Islet precursor cell (in vitro differentiated cells): ENCODE measurements around the gene SNCA.

ENCODE experiments used
- DNase-seq: peaks from one replicate; pipeline ENCODE4 v3.0.0-alpha.2; 2018

The SNCA gene

GRCh38 chr4:89813197-89813596 lies 23.8 kb downstream of the SNCA start:
- no peak for DNase-seq

GRCh38 chr4:89807441-89808140 lies 29.4 kb downstream of the SNCA start:
- DNase-seq, result no peak

- DNase-seq, result no peak
Measured at GRCh38 chr4:89805297-89805696, 31.7 kb downstream of the SNCA start.

- no peak for DNase-seq
Measured at GRCh38 chr4:89803915-89804314, 33.0 kb downstream of the SNCA start.

DNA sequence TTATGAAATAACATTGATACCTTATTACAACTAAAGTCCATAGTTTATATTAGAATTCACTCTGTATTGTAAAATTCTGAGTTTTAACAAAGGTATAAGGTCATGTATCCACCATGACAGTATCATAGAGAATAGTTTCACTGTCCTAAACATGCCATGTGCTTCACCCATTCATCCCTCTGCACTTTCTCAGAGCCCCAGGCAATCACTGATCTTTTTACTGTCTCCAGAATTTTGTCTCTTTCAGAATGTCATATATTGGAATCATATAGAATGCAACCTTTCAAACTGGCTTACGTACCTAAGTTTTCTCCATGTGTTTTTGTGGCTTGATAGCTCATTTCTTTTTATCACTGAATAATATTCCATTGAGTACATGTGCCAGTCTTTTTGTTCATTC lies 33.9 kb downstream of the SNCA start:
- DNase-seq, result no peak

DNA sequence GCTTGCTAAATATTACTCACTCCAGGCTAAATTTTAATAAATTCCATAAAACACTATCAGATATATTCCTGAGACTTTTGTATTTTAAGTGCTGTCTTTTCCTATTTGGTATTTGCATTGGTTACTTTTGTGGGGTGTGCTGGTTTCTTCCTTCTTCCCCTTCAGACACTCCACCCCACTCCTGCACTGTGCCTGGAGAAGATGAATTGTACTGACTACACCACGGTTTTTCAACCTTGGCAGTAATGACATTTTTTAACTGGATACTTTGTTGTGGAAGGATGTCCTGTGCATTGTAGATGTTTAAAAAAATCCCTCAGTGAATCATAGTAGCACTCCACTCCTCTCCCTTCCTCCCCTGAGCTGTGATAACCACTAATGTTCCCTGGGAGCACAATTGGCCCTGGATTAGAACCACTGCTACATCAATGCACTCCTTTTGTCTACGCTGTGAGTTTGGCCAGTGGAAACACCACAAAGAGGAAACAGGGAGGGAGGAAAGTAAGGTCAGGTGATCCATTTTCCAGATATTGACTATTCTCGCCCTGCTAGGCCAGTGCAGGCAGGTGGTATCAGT lies 36.3 kb downstream of the SNCA start:
- peak; percentile 52 for DNase-seq

DNA sequence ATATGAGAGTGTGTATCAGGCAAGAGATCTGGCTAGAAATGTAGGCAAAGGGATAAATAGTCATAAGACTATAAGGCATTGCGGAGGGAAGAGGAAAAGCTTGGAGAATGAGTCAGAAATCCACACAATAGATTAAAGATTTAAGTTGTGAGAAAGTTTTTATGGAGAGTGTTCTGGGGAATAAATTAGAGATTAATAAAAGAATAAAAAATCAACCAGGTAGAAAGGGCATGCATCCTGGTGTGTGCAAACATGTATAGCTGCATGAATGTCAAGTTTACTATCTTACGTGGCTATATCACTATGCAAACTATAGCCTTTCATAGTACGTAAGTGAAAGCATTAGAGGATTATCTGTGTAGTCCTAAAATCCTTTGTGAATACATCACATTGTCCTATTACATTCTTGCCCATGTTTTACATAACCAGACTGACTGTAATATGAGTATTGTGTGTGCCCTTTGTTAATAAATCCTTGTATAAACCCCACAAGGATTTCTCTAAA lies 36.9 kb downstream of the SNCA start:
- no peak for DNase-seq

DNA sequence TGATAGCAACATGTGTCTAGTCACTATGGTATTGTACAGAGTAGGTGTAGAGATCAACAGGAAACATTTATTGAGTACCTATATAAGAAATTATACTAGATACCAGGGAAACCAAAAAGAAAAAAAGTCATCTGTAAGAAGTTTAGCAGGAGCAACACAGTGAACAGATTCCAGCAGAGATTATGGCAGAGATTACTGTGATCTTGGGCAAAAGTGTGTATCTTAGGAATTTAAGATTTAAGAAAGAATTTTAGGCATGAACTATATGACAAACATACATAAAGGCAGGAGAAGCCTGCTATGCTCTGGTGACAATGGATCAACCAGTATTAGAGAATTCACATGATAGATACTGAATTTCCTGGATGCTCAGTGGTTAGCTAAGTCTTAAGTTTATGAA lies 37.9 kb downstream of the SNCA start:
- DNase-seq, result no peak

DNA sequence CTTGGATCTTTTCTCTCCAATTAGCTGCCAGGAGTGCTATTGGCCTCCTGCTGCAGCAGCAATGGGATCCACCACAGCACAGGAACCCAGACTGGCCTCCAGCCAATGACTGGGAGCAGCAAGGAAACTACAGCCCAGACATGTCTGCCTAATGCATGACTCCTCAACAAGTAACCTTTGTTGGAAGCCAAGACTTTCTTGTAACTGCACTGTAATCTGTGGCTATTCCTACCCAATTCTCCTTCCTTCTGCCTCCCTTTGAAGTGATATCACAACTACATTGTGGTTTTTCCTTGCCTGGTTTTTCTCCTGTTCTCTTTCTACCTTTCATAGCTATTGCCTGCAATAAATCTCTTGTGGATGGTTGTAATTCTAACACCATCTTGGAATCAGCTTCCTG lies 39.8 kb downstream of the SNCA start:
- peak; percentile 72 for DNase-seq

DNA sequence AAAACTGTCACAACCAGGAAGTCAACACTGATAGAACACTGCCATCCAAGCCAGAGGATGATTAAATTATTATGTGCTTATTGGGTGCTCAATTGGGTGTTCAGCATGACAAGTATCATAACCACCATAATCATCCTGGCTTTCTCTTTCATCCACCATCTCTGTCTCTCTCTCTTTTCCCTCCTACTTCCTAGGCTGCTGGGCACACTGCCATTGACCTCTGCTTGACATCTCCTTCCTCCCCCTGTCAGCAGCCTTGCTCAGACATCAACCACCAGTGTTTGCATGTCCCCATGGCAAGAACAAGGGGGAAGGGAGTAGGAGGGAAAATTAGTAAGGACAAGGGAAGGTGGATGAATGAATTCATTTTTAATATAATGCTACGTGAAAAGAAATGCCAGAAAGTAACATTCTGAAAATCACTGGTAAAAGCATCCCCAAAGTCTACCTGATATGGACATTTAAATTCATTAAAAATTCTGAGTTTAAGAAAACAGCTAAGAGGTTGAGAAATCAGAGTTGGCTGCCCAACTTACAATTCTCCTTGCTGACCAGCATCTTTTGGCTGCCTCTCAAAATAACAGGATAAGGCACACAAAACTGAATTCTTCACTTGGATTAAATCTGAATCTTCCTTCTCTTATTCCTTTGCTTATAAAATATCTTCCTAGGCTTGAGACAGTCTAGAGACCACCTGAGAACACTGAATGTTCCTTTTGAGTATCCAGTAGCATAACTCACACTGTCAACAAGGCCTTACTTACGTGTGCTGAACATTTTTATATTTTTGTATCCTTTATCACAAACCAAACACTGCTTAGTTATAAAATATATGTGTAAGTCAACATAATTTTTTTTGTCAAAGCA lies 48.5 kb downstream of the SNCA start:
- no peak for DNase-seq

DNA sequence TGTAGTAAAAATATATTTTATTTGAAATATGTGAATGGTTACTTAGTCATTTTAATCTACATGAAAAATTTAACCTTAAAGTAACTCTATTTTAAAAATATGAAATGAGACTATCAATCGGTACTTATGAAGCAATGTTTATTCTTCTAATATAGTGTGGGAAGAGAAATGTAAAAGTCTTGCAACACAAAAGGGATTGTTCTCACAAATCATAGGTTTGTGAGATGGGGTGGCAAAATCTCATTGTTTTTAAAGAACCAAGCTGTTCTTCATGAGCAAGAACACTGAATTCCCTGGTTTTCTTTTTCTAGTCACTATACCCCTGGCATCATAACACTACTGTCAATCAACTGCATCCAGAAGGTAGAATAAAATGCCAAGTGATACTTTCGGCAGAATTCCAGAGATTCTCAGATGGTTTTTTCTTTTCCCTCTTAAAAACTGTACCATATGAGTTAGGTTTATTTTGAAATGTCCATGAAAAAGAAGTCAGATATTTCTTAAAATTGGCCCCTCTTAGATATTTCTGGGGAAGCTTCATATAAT lies 52.2 kb downstream of the SNCA start:
- DNase-seq, result no peak

DNA sequence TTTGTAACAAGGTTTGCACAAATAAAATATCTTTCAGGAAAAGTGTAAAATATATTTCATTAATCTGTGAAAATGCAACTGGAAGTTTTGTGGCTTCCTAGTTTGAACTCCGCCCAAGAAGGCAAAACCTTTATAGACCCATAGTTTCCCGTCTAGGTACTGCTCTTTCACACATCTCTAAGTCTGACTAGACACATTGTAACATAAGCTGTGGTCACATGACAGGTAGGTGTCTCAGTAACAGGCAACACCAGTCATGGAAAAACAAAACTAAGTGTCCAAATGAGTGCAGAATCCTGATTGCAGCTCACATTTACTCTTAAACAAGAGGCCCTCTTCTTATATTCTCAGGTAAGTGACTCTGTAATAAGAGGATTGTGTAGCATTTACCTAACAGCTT lies 55.6 kb downstream of the SNCA start:
- DNase-seq, result no peak

DNA sequence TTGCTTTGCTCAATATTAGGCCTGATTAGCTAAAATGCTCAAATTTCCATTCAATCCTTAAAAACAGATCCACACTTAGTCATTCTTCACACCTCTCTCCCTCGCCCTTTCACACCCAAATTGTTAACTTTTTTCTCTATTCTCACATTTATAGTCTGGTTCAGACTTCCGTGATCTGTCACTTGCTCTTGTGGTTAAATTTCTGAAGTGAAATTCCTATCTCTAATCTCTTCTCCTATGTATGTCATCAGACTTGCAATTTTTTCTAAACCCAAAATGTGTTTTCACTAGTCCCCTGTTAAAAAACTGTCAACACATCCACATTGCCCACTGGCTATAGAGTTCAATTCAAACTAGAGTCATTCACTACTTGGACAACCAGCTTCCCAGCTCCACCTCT lies 63.2 kb downstream of the SNCA start:
- no peak for DNase-seq

- no peak for DNase-seq
Measured at GRCh38 chr4:89769856-89770255, 67.1 kb downstream of the SNCA start.

- DNase-seq, result no peak
Measured at GRCh38 chr4:89767924-89768323, 69.0 kb downstream of the SNCA start.

- DNase-seq, result no peak
Measured at GRCh38 chr4:89765966-89766365, 71.0 kb downstream of the SNCA start.

- DNase-seq, result no peak
Measured at GRCh38 chr4:89765528-89765927, 71.4 kb downstream of the SNCA start.

GRCh38 chr4:89762311-89762710 lies 74.7 kb downstream of the SNCA start:
- DNase-seq, result no peak

- no peak for DNase-seq
Measured at GRCh38 chr4:89759426-89759825, 77.5 kb downstream of the SNCA start.

DNA sequence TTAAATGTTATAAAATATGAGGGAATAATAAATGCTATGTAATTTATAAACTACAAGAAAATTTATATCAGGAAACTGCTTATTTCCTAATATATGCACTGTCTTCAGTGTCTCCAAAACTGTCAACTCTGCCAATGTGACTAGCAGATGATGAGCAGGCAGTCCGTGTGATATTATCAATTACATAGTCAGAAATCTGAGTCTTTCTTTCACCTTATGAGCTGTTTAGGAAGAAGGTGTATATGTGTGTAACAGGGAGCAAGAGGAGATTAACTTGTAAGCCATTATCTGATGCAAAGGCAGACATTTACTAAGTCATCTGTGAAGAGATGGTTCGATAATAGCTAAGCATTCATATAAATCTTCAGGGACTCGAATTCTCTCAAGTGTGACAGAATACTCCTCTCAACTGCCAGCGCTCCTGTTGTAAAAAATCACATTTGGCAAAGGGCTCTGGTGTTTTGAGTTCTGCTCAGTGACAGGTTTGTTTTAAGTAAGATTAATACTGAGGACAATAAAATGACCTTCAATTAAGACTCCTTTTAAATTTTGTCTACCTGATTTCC lies 79.7 kb downstream of the SNCA start:
- no peak for DNase-seq

- DNase-seq, result no peak
Measured at GRCh38 chr4:89755220-89755619, 81.7 kb downstream of the SNCA start.

- DNase-seq, result no peak
Measured at GRCh38 chr4:89754531-89754930, 82.4 kb downstream of the SNCA start.

- no peak for DNase-seq
Measured at GRCh38 chr4:89753601-89754066, 83.3 kb downstream of the SNCA start.
